HUES48 (cell line): Measurements from ENCODE around the gene TNFRSF14.
"Not testable (repeated sequence)": the region's sequence is repeated elsewhere in the genome, so short reads cannot be mapped to it uniquely, and the experiment has no call there.

ENCODE experiments used
- H3K27ac ChIP-seq: one replicate; pipeline ENCODE4 v1.7.0; 2013; ENCODE audit warnings: low read depth, low read length, inconsistent platforms
- H3K27me3 ChIP-seq: 2 replicates; pipeline ENCODE4 v1.6.1; 2013; ENCODE audit warnings: mild to moderate bottlenecking, low read length; ENCODE audit not compliant: control insufficient read depth, insufficient read depth
- H3K36me3 ChIP-seq: 2 replicates; pipeline ENCODE4 v1.6.1; 2013; ENCODE audit warnings: low read length; ENCODE audit not compliant: control insufficient read depth, insufficient read depth
- H3K4me1 ChIP-seq: 2 replicates; pipeline ENCODE4 v1.6.1; 2013; ENCODE audit warnings: mild to moderate bottlenecking, low read length; ENCODE audit not compliant: control insufficient read depth, insufficient read depth
- H3K4me3 ChIP-seq: 2 replicates; pipeline ENCODE4 v1.5.1; 2013; ENCODE audit warnings: mild to moderate bottlenecking, low read depth, low read length
- H3K9ac ChIP-seq: 2 replicates; pipeline ENCODE4 v1.6.1; 2013; ENCODE audit warnings: mild to moderate bottlenecking, low read depth, low read length, moderate library complexity
- H3K9me3 ChIP-seq: 2 replicates; pipeline ENCODE4 v1.6.1; 2013; ENCODE audit warnings: low read length; ENCODE audit not compliant: control insufficient read depth, insufficient read depth

Gene TNFRSF14

DNA sequence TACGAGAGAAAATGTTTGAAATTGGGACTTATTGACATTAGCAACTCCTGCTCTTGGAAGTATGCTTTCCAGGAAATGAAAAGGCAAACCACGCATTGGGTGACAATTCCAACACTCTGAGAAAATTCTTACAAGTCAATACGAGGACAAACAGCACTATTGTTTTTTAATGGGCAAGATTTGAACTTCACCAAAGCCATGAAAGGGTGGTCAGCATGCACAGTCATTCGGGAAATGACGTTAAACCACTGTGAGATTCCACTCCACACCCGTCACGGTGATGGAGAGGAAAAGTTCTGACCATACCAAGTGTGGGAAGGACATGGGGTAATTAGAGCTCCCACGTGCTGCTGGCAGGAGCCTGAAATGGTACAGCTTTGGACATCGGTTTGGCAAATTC is 18.2 kb downstream of the TNFRSF14 start:
- peaks cover 4% of the 10 kb centered on the region; the same call in 1 of the 2 replicates for H3K4me1 ChIP-seq

DNA sequence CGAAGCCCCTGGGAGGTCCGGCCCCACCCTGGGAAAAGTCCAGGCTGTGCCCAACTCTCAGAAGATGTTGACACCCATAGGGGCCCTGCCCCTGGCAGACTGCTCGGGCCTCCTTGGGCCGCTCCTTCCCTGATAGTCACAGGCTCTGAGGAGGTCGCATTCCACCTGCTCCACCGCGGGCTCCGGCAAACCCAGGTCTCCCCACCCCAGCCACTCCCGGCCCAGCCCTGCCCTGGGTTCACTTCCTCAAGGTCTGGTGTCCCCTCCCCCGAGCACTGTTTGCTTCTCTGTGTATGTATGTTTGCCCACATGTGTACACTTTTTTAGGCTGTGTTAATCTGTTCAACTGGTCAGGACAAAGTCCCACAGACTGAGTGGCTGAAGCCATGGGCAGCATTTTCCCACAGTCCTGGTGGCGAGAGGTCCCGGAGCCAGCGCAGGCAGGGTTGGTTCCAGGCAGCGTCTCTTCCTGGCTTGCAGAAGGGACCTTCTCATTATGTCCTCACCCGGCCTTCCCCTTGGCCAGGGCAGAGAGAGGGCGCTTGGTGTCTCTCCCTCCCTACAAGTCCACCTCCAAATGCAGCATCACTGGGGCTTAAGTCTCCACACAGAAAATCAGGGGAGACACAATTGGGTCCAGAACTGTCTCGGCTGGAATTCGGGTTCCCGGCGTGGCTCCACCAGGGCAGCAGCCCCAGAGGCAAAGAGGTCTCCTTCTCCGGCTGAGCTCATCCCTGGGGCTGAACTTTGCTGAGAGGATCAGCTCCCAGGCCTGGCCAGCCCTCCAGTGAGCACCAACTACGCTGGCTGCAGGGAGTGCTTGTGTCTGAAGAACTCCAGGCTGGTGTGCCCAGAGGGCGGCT is 19.9 kb downstream of the TNFRSF14 start:
- peaks cover 4% of the 10 kb centered on the region; the same call in 1 of the 2 replicates for H3K4me1 ChIP-seq
- H3K27me3 ChIP-seq = no peaks in the 10 kb centered on the region

More for the DNA sequence above, 18.2 kb downstream of the TNFRSF14 start:
- Histone ChIP-seq H3K9ac (no peak overlapping the region), H3K27me3 (no peaks in the 10 kb centered on the region), H3K36me3 (no peaks in the 10 kb centered on the region), H3K4me3 (no peak overlapping the region), H3K27ac (no peak overlapping the region), H3K9me3 (0 out of 2 replicates have a peak, but pooled peaks cover 3% of the 10 kb centered on the region)

DNA sequence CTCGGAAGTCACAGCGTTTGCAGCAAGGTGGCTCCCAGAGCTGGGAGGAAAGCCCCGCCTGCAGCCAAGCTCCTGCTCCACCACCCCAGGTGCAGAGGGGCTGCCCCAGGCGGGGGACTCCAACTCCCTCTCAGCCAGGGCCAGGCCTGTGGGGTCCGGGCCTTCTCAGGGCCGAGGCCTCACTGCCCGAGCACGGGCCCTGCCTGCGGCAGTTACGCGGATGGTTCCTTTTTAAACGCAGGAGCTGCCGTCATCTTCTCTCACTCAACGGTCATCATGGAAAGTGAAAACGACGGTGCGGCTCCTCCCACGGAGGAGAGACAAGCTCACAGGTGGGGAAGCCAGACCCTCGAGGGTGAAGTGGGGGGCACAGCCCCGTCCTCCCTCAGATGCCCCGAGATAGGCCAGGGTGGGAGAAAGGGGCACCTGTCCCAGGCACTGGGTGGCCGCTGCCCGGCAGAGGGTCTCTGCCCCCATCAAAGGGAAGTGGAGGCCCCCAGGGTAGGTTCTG is 21.4 kb downstream of the TNFRSF14 start:
- H3K9me3 ChIP-seq, H3K9ac ChIP-seq, H3K4me3 ChIP-seq, H3K27ac ChIP-seq, H3K27me3 ChIP-seq, H3K36me3 ChIP-seq, H3K4me1 ChIP-seq: not testable (repeated sequence)

More for the DNA sequence above, 19.9 kb downstream of the TNFRSF14 start:
- Histone ChIP-seq H3K27ac (no peak overlapping the region), H3K9me3 (0 out of 2 replicates have a peak, but pooled peaks cover 3% of the 10 kb centered on the region), H3K4me3 (no peak overlapping the region), H3K9ac (no peak overlapping the region), H3K36me3 (no peaks in the 10 kb centered on the region)

DNA sequence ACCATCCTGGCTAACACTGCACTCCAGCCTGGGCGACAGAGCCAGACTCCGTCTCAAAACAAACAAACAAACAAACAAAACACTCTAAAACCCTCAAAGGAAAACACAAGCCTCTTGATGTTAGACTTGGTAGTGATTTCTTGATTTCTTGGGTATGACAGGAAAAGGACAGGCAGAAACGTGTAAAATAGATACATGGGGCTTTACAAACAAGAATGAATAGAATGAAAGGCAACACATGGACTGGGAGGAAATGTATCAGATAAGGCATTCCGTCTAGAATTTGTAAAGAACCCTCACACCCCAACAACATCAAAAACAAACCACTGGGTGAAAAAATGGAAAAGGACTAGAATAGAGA is 22.6 kb downstream of the TNFRSF14 start:
- Histone ChIP-seq H3K27me3 (no peaks in the 10 kb centered on the region), H3K9ac (no peak overlapping the region), H3K4me3 (no peak overlapping the region), H3K36me3 (no peaks in the 10 kb centered on the region), H3K27ac (no peak overlapping the region), H3K9me3 (0 out of 2 replicates have a peak, but pooled peaks cover under 1% of the 10 kb centered on the region), H3K4me1 (0 out of 2 replicates have a peak, but pooled peaks cover 2% of the 10 kb centered on the region)

DNA sequence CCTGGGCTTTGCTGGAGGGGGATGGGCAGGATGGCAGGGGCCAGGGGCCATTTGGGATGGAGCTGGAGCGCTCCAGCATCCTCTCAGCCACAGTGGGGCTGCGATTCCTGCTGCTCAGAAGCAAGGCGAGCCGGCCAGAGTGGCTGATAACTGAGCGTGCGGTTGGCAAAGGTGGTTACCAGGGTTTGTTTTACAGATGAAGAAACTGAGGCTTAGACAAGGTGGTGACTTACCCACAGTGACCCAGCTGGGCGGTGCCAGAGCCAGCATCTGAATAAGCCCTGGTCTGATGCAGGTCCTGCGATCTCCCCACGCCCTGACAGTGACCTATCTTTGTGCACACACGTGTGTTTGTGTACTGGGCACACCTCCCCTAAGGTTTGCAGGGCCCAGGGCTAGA is 24.5 kb downstream of the TNFRSF14 start:
- Histone ChIP-seq H3K9ac (no peak overlapping the region), H3K4me3 (no peak overlapping the region), H3K27ac (no peak overlapping the region), H3K36me3 (no peaks in the 10 kb centered on the region), H3K9me3 (no peaks in the 10 kb centered on the region), H3K4me1 (0 out of 2 replicates have a peak, but pooled peaks cover 13% of the 10 kb centered on the region), H3K27me3 (no peaks in the 10 kb centered on the region)

DNA sequence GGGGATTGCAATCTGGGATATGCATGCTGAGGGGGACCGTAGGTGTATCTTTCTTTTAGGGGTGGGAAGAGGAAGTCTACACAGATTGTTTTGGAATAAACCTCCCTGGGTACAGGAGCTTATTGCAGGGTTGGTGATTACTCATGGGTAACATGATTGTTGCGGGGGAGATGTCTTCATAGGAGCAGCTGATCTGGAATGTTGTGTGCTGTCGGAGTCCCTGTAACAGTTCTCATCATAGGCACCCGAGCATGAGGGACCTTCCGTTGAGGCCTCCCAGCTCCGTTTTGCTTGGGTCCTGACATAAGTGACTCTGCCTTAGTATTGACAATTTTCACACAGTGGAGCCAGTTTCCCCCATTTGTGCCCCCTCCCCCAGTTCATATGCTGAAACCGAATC is 26.2 kb downstream of the TNFRSF14 start:
- Histone ChIP-seq H3K27me3 (no peaks in the 10 kb centered on the region), H3K9ac (no peak overlapping the region), H3K27ac (no peak overlapping the region), H3K36me3 (no peaks in the 10 kb centered on the region), H3K9me3 (no peaks in the 10 kb centered on the region), H3K4me1 (0 out of 2 replicates have a peak, but pooled peaks cover 13% of the 10 kb centered on the region), H3K4me3 (no peak overlapping the region)

DNA sequence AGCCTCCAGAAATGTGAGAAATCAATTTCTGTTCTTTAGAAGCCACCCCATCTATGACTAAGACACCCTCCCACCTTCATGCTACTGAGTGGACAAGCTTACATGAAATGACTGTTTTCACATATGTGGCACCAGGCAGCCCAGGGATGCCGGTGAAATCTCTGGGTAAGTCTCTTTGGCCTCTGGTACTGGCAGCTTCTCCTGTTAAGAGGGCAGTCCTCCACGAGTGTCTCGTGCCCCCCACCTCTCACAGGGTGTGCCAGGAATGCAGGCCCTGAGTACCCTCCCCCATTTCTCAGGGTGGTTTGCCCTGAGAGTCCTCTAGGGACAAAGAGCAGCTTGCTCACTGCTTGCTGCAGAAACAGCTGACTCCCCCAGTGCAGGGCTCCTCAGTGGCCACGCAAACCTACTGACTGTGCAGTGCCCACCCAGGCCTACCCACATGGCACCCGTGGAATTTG is 27.2 kb downstream of the TNFRSF14 start:
- Histone ChIP-seq H3K36me3 (no peaks in the 10 kb centered on the region), H3K9me3 (no peaks in the 10 kb centered on the region), H3K4me1 (0 out of 2 replicates have a peak, but pooled peaks cover 13% of the 10 kb centered on the region), H3K9ac (no peak overlapping the region), H3K27me3 (no peaks in the 10 kb centered on the region), H3K27ac (peak overlapping the region; percentile 34), H3K4me3 (no peak overlapping the region)

DNA sequence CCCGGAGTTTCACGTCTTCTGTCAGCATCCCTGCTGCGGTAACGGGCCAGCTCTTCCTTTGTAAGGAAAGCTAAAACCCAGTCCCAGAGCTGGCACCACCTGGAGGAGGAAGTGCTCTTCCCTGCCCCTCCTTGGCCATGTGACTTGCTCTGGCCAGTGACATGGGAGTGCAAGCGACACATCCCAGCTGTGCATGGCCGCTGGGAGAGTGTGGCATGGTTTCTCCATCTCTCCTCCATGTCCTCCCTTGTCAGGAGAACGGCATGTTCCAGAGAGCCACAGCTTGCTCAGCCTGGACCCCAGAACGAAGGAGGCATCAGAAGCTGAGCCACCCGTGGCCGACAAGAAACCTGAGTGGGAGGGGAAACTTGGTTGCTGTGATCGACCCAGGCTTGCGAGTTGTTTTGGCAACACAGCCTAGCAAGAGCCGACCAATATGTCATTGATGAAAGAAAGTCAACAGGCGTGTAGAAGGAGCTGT is 27.7 kb downstream of the TNFRSF14 start:
- Histone ChIP-seq H3K36me3 (peaks cover 4% of the 10 kb centered on the region; the same call in 1 of the 2 replicates), H3K27me3 (no peaks in the 10 kb centered on the region), H3K4me1 (0 out of 2 replicates have a peak, but pooled peaks cover 13% of the 10 kb centered on the region), H3K4me3 (no peak overlapping the region), H3K27ac (peak overlapping the region; percentile 34), H3K9ac (no peak overlapping the region), H3K9me3 (no peaks in the 10 kb centered on the region)

DNA sequence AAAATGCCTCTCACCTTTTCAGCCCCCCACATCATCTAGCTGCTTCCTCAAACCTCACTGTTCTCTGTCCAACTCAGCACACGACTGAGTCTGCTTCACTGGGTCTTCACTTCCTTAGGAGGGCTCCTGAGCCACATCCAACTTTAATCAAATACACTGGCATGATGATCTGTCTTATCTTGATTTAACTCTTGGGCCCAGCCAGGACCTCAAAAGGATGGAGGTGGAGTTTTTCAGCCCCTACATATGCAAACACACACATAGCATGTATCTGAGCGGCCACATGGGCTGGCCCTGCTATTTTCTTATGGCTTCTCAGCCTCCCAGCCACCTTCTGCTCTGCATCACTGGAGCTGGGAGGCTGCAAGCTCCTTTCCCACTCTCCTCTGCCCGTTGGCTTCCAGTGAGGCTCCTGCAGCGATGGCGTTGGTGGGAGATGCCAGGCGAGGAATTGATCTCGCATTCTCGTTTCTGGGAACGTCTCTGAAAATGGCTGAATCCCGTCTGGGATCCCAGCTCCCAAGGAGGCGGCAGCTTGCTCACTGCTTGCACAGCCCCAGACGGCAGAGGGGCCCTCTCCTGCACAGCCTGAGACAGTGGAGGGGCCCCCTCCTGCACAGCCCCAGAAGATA is 28.6 kb downstream of the TNFRSF14 start:
- H3K4me3 ChIP-seq = peak overlapping the region; percentile 88; the same call in 1 of the 2 replicates
- peak overlapping the region; percentile 88 for H3K27ac ChIP-seq
- 0 out of 2 replicates have a peak, but pooled peaks cover 13% of the 10 kb centered on the region for H3K4me1 ChIP-seq
- H3K27me3 ChIP-seq = no peaks in the 10 kb centered on the region
- no peak overlapping the region for H3K9ac ChIP-seq
- no peaks in the 10 kb centered on the region for H3K9me3 ChIP-seq
- peaks cover 10% of the 10 kb centered on the region for H3K36me3 ChIP-seq

DNA sequence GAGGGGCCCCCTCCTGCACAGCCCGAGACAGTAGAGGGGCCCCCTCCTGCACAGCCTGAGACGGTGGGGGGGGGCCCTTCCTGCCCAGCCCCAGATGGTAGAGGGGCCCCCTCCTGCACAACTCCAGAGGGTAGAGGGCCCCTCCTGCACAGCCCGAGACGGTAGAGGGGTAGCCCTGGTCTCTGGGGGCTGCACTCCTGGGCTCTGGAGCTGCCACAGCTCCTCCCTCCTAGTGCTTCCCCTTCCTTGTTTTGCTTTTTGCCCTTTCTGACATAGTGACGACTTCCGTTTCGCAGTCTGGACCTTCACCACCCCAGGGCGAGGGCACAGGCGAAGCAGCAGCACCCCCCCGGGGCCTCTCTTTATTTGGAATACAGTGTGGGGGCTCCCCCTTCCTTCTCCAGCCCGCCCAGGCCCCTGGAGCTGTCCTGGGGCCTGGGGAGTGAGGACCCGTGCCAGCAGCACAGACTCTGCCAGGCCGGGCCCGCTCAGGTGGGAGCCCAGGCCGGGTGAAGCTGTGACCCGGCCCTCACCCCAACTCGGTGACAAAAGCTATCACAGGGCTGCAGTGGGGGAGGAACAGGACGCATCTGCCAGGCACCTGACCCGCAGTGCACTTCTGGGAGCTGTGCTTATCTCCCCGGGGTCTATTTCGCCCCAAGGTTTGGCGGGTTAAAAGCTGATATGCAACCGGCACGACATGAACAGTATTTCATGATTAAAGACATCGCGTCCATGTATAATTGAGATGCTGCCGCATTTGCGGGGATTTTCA is 29.3 kb downstream of the TNFRSF14 start:
- Histone ChIP-seq H3K4me1 (0 out of 2 replicates have a peak, but pooled peaks cover 13% of the 10 kb centered on the region), H3K4me3 (peak overlapping the region; percentile 88)

More for the DNA sequence above, 29.3 kb downstream of the TNFRSF14 start:
- peak overlapping the region; percentile 88 for H3K27ac ChIP-seq
- no peaks in the 10 kb centered on the region for H3K9me3 ChIP-seq
- peak overlapping the region; percentile 79 for H3K9ac ChIP-seq
- H3K36me3 ChIP-seq = peaks cover 10% of the 10 kb centered on the region
- no peaks in the 10 kb centered on the region for H3K27me3 ChIP-seq
